ACC112 (cell line): ENCODE data around the gene CSK.
"Not testable (repeated sequence)": the region's sequence is repeated elsewhere in the genome, so short reads cannot be mapped to it uniquely, and the experiment has no call there.

Experiments used
- H2AFZ ChIP-seq: fragments of 200-600 bp; sonication (generic); one replicate; pipeline ENCODE4 v1.6.0; 2017; ENCODE audit warnings: antibody characterized with exemption, low read length; ENCODE audit not compliant: unreplicated experiment
- H3K27ac ChIP-seq: fragments of 200-600 bp; sonication (generic); 2 replicates; pipeline ENCODE4 v1.5.1; 2014; ENCODE audit warnings: low read depth, mild to moderate bottlenecking, antibody characterized with exemption, low read length, moderate library complexity
- H3K27me3 ChIP-seq: fragments of 200-600 bp; sonication (generic); 2 replicates; pipeline ENCODE4 v1.6.1; 2014; ENCODE audit warnings: mild to moderate bottlenecking, antibody characterized with exemption, low read length, moderate library complexity, mixed read lengths; ENCODE audit not compliant: insufficient read depth
- H3K36me3 ChIP-seq: fragments of 200-600 bp; sonication (generic); 2 replicates; pipeline ENCODE4 v1.6.1; 2016; ENCODE audit warnings: mild to moderate bottlenecking, antibody characterized with exemption, low read length, moderate library complexity, mixed read lengths; ENCODE audit not compliant: insufficient read depth
- H3K4me1 ChIP-seq: fragments of 200-600 bp; sonication (generic); one replicate; pipeline ENCODE4 v1.6.1; 2016; ENCODE audit warnings: low read length, mixed read lengths; ENCODE audit not compliant: insufficient read depth, unreplicated experiment, control insufficient read depth
- H3K4me3 ChIP-seq: fragments of 200-600 bp; sonication (generic); 2 replicates; pipeline ENCODE4 v1.5.1; 2014; ENCODE audit warnings: mild to moderate bottlenecking, low read depth, low read length
- H3K79me2 ChIP-seq: fragments of 200-600 bp; sonication (generic); one replicate; pipeline ENCODE4 v1.6.0; 2016; ENCODE audit warnings: low read length; ENCODE audit not compliant: control insufficient read depth, unreplicated experiment, insufficient read depth

Gene CSK

GRCh38 chr15:74781431-74782258 lies at the start of gene CSK:
Gene CSK (plus strand): TSS chr15:74782080. CDS start chr15:74798298, 16,218 bp downstream.
- Histone ChIP-seq H3K79me2 (peaks cover 41% of the 10 kb centered on the region), H3K36me3 (no peaks in the 10 kb centered on the region), H3K4me3 (peak within 1 kb of the TSS; percentile 98), H2AFZ (peak within 1 kb of the TSS; percentile 90), H3K27me3 (no peaks in the 10 kb centered on the region), H3K27ac (0 out of 2 replicates have a peak within 1 kb of the TSS, but pooled peaks have one; percentile 5), H3K4me1 (peaks cover 32% of the 10 kb centered on the region)

- Histone ChIP-seq H3K79me2 (no peaks in the 10 kb centered on the region), H3K4me1 (peaks cover 7% of the 10 kb centered on the region), H2AFZ (no peak overlapping the region), H3K27ac (no peak overlapping the region), H3K36me3 (no peaks in the 10 kb centered on the region), H3K27me3 (peaks cover 27% of the 10 kb centered on the region), H3K4me3 (no peak overlapping the region)
These were observed 49.0 kb upstream of the CSK start for GRCh38 chr15:74732846-74733245.

GRCh38 chr15:74733269-74733668 lies 48.6 kb upstream of the CSK start:
- Histone ChIP-seq H3K27ac (no peak overlapping the region), H3K4me3 (no peak overlapping the region), H3K79me2 (no peaks in the 10 kb centered on the region), H2AFZ (no peak overlapping the region), H3K4me1 (peaks cover 7% of the 10 kb centered on the region), H3K27me3 (peaks cover 27% of the 10 kb centered on the region), H3K36me3 (no peaks in the 10 kb centered on the region)

GRCh38 chr15:74735305-74735704 lies 46.6 kb upstream of the CSK start:
- H3K36me3 ChIP-seq = no peaks in the 10 kb centered on the region
- peaks cover 27% of the 10 kb centered on the region for H3K27me3 ChIP-seq
- no peak overlapping the region for H3K4me3 ChIP-seq

DNA sequence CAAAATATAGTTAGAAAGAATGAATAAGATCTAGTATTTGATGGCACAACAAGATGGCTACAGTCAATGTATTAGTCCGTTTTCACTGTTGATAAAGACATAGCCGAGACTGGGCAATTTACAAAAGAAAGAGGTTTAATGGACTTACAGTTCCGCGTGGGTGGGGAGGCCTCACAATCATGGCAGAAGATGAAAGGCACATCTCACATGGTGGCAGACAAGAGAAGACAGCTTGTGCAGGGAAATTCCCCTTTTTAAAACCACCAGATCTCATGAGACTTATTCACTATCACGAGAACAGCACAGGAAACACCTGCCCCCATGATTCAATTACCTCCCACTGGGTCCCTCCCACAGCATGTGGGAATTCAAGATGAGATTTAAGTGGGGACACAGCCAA lies 43.6 kb upstream of the CSK start:
- not testable (repeated sequence) for H3K27ac ChIP-seq, H3K4me1 ChIP-seq, H3K36me3 ChIP-seq, H3K79me2 ChIP-seq, H3K4me3 ChIP-seq, H2AFZ ChIP-seq
- peaks cover 41% of the 10 kb centered on the region for H3K27me3 ChIP-seq

More at GRCh38 chr15:74735305-74735704, 46.6 kb upstream of the CSK start:
- H3K27ac ChIP-seq = no peak overlapping the region
- H3K4me1 ChIP-seq = peaks cover 7% of the 10 kb centered on the region
- H3K79me2 ChIP-seq = no peaks in the 10 kb centered on the region
- H2AFZ ChIP-seq = no peak overlapping the region

GRCh38 chr15:74742422-74742821 lies 39.5 kb upstream of the CSK start:
- Histone ChIP-seq H3K4me3 (no peak overlapping the region), H3K4me1 (no peaks in the 10 kb centered on the region), H3K36me3 (no peaks in the 10 kb centered on the region), H3K79me2 (no peaks in the 10 kb centered on the region), H3K27ac (no peak overlapping the region), H3K27me3 (peaks cover 20% of the 10 kb centered on the region), H2AFZ (no peak overlapping the region)

DNA sequence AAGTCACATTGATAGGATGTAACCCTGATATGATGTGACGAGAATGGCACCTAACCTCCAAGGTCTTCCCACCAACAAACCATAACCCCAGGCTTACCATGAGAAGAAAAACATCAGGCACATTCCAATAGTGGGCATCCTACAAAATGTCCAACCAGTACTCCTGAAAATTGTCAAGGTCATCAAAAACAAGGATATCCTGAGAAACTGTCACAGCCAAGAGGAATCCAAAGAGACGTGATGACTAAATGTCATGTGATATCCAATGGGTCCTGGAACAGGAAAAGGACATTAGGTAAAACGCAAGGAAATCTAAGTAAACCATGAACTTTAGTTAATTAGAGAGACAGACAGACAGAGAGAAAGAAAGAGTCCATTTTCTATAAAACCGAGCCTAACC lies 35.5 kb upstream of the CSK start:
- Histone ChIP-seq H3K27ac (no peak overlapping the region), H2AFZ (no peak overlapping the region), H3K36me3 (no peaks in the 10 kb centered on the region), H3K79me2 (no peaks in the 10 kb centered on the region), H3K4me1 (no peaks in the 10 kb centered on the region), H3K4me3 (no peak overlapping the region), H3K27me3 (peaks cover 13% of the 10 kb centered on the region)

GRCh38 chr15:74748322-74748946 lies 33.4 kb upstream of the CSK start, which contains the start of gene CYP1A2:
Gene CYP1A2 (plus strand): TSS chr15:74748845. CDS start chr15:74749739, 894 bp downstream.
- Histone ChIP-seq H3K4me3 (no peak within 1 kb of the TSS), H3K36me3 (no peaks in the 10 kb centered on the region), H3K4me1 (no peaks in the 10 kb centered on the region), H3K27ac (no peak within 1 kb of the TSS), H3K27me3 (0 out of 2 replicates have a peak, but pooled peaks cover 4% of the 10 kb centered on the region), H3K79me2 (no peaks in the 10 kb centered on the region), H2AFZ (no peak within 1 kb of the TSS)

GRCh38 chr15:74749832-74750231 lies 32.0 kb upstream of the CSK start:
- H3K79me2 ChIP-seq = no peaks in the 10 kb centered on the region
- no peak overlapping the region for H3K4me3 ChIP-seq
- no peaks in the 10 kb centered on the region for H3K36me3 ChIP-seq
- H3K27ac ChIP-seq = no peak overlapping the region
- H3K27me3 ChIP-seq = no peaks in the 10 kb centered on the region
- no peak overlapping the region for H2AFZ ChIP-seq
- no peaks in the 10 kb centered on the region for H3K4me1 ChIP-seq

GRCh38 chr15:74750751-74751150 lies 31.1 kb upstream of the CSK start:
- no peaks in the 10 kb centered on the region for H3K4me1 ChIP-seq
- no peaks in the 10 kb centered on the region for H3K79me2 ChIP-seq

GRCh38 chr15:74752011-74752410 lies 29.9 kb upstream of the CSK start:
- no peaks in the 10 kb centered on the region for H3K4me1 ChIP-seq
- H3K27me3 ChIP-seq = no peaks in the 10 kb centered on the region
- no peak overlapping the region for H2AFZ ChIP-seq
- no peak overlapping the region for H3K4me3 ChIP-seq
- no peaks in the 10 kb centered on the region for H3K79me2 ChIP-seq
- no peak overlapping the region for H3K27ac ChIP-seq
- H3K36me3 ChIP-seq = no peaks in the 10 kb centered on the region

More at GRCh38 chr15:74750751-74751150, 31.1 kb upstream of the CSK start:
- Histone ChIP-seq H3K27me3 (no peaks in the 10 kb centered on the region), H3K36me3 (no peaks in the 10 kb centered on the region), H3K27ac (no peak overlapping the region), H2AFZ (no peak overlapping the region), H3K4me3 (no peak overlapping the region)
